Measurements from ENCODE around the gene CARD18. TPM values are rescaled to one million over a fixed set of nuclear protein-coding genes. Genes with fewer than 3 reads are reported as not detected.

Gene CARD18
- total RNA-seq, 1 donor from 2014 or later, result not detected

GRCh38 chr11:105092256-105093239 is 47.0 kb downstream of the CARD18 start:
- TF ChIP-seq CTCF (conservative IDR thresholded peaks at IDR 0.05), result no peak

More at GRCh38 chr11:105092256-105093239, 47.0 kb downstream of the CARD18 start:
- Mint-ChIP-seq H3K27me3 (ENCODE audit: low read depth) (peaks cover 3% of the 10 kb centered on the region), H3K4me3 (no peak overlapping the region), H3K9me3 (peaks cover under 1% of the 10 kb centered on the region), H3K27ac (ENCODE audit: unreplicated experiment) (no peak overlapping the region), H3K36me3 (ENCODE audit: low read depth) (no peaks in the 10 kb centered on the region), H3K4me1 (peaks cover 3% of the 10 kb centered on the region)
- DNase-seq (ENCODE audit: low read depth, low spot score), result no peak

Other genes with a start within 250 kb of the CARD18 start
- not detected in 2 replicates for gene CASP12, start 241.3 kb downstream of the CARD18 start, total RNA-seq
- not detected in 2 replicates for gene CASP4, start 171.2 kb downstream of the CARD18 start, total RNA-seq
- gene CASP5, start 116.6 kb downstream of the CARD18 start, total RNA-seq, result not detected in 2 replicates
- gene CASP1, start 104.6 kb downstream of the CARD18 start, total RNA-seq, result not detected in 2 replicates
- gene CARD16, start 94.4 kb downstream of the CARD18 start, total RNA-seq, result not detected in 2 replicates